CD14-positive monocyte (primary cell): ENCODE results near the gene ZNF124. TPM values are rescaled to one million over a fixed set of nuclear protein-coding genes. Genes with fewer than 3 reads are reported as not detected.

Experiments used
- DNase-seq, 3 donors: peaks; one replicate each; pipeline ENCODE4 v3.0.0-alpha.2; 2011 to 2022
- H2AFZ ChIP-seq: 2 replicates; pipeline ENCODE4 v1.6.0; 2012; ENCODE audit warnings: mild to moderate bottlenecking, low read depth, low read length, inconsistent platforms; ENCODE audit not compliant: insufficient read depth, poor library complexity, severe bottlenecking
- H3K27ac ChIP-seq, 2 donors: 1 replicate in 1 of 2; 2 replicates in 1 of 2; pipeline ENCODE4 v1.5.1; 2012 to 2013; ENCODE audit warnings: low read length in 2 of 2, control low read depth in 1 of 2, inconsistent platforms in 1 of 2, low read depth in 1 of 2, mild to moderate bottlenecking in 1 of 2
- H3K27me3 ChIP-seq, 2 donors: one replicate each; pipeline versions ENCODE4 v1.6.0 to v1.6.1; 2011 to 2013; ENCODE audit warnings: low read length in 2 of 2; ENCODE audit not compliant: control insufficient read depth in 2 of 2, insufficient read depth in 2 of 2
- H3K36me3 ChIP-seq, 2 donors: replicated peaks in 1 of 2; 1 replicate in 1 of 2; 2 replicates in 1 of 2; pipeline versions ENCODE4 v1.5.1 to v1.6.1; 2012 to 2013; ENCODE audit warnings: low read length in 2 of 2, control low read depth in 1 of 2, inconsistent platforms in 1 of 2, mild to moderate bottlenecking in 1 of 2; ENCODE audit not compliant: insufficient read depth in 2 of 2, control insufficient read depth in 1 of 2
- H3K4me1 ChIP-seq, 2 donors: 1 replicate in 1 of 2; 2 replicates in 1 of 2; pipeline versions ENCODE4 v1.5.1 to v1.6.1; 2012 to 2013; ENCODE audit warnings: low read length in 2 of 2, control low read depth in 1 of 2, inconsistent platforms in 1 of 2, mild to moderate bottlenecking in 1 of 2, moderate library complexity in 1 of 2; ENCODE audit not compliant: insufficient read depth in 2 of 2, control insufficient read depth in 1 of 2
- H3K4me2 ChIP-seq: replicated peaks from 2 replicates; pipeline ENCODE3; 2012; ENCODE audit warnings: low read length, moderate library complexity, mild to moderate bottlenecking; ENCODE audit not compliant: poor library complexity, severe bottlenecking; ENCODE audit errors: extremely low read depth
- H3K4me3 ChIP-seq, 3 experiments: fragments of 200-600 bp in 1 of 3; sonication (generic) in 1 of 3; replicated peaks in 1 of 3; 1 replicate in 2 of 3; 2 replicates in 1 of 3; pipeline ENCODE4 v1.5.1; 2011 to 2013; ENCODE audit warnings: low read length in 3 of 3, mild to moderate bottlenecking in 3 of 3, control low read depth in 2 of 3, low read depth in 2 of 3, inconsistent platforms in 1 of 3, moderate library complexity in 1 of 3
- H3K79me2 ChIP-seq: 2 replicates; pipeline ENCODE4 v1.6.0; 2012; ENCODE audit warnings: mild to moderate bottlenecking, control low read depth, inconsistent platforms, low read length, moderate library complexity; ENCODE audit not compliant: insufficient read depth
- H3K9ac ChIP-seq: 2 replicates; pipeline ENCODE4 v1.6.0; 2017; ENCODE audit warnings: low read length, mild to moderate bottlenecking; ENCODE audit not compliant: insufficient read depth, poor library complexity, severe bottlenecking
- H3K9me3 ChIP-seq, 2 donors: replicated peaks in 1 of 2; 1 replicate in 1 of 2; 2 replicates in 1 of 2; pipeline versions ENCODE4 v1.5.1 to v1.6.1; 2012 to 2013; ENCODE audit warnings: low read length in 2 of 2, control low read depth in 1 of 2; ENCODE audit not compliant: control insufficient read depth in 1 of 2, insufficient read depth in 1 of 2
- H4K20me1 ChIP-seq: 2 replicates; pipeline ENCODE4 v1.6.0; 2012; ENCODE audit warnings: mild to moderate bottlenecking, low read length, control low read depth, moderate library complexity; ENCODE audit not compliant: insufficient read depth
- H3K27ac Mint-ChIP-seq, 7 donors: one replicate each; pipeline ENCODE4 v1.8.0; 2020; ENCODE audit warnings: mild to moderate bottlenecking in 7 of 7, mixed read lengths in 7 of 7, moderate library complexity in 6 of 7, inconsistent platforms in 2 of 7
- H3K27me3 Mint-ChIP-seq, 3 donors: one replicate each; pipeline ENCODE4 v1.8.0; 2021 to 2022; ENCODE audit warnings: low read depth in 3 of 3, mild to moderate bottlenecking in 3 of 3, mixed read lengths in 3 of 3, moderate library complexity in 3 of 3, inconsistent platforms in 1 of 3
- H3K36me3 Mint-ChIP-seq, 2 donors: one replicate each; pipeline ENCODE4 v1.8.0; 2020; ENCODE audit warnings: mixed read lengths in 2 of 2, inconsistent platforms in 1 of 2, mild to moderate bottlenecking in 1 of 2
- H3K4me1 Mint-ChIP-seq: one replicate; pipeline ENCODE4 v1.8.0; 2020; ENCODE audit warnings: mild to moderate bottlenecking, mixed read lengths
- H3K4me3 Mint-ChIP-seq, 2 donors: one replicate each; pipeline ENCODE4 v1.8.0; 2020; ENCODE audit warnings: mild to moderate bottlenecking in 2 of 2, mixed read lengths in 2 of 2, moderate library complexity in 1 of 2
- H3K9me3 Mint-ChIP-seq, 7 donors: one replicate each; pipeline ENCODE4 v1.8.0; 2020 to 2022; ENCODE audit warnings: mixed read lengths in 7 of 7, mild to moderate bottlenecking in 6 of 7, moderate library complexity in 6 of 7, inconsistent platforms in 2 of 7
- WGBS: methylation state at CpG from one replicate; pipeline ENCODE4 v1.1.5; 2013; ENCODE audit warnings: missing lambda C conversion rate; ENCODE audit not compliant: insufficient coverage; 5-methylcytosine and 5-hydroxymethylcytosine counted together
- intact Hi-C, 2 donors: fragments of 100-400 bp; cut with micrococcal nuclease; formaldehyde crosslinking; loops; one replicate each; pipeline versions ENCODE4 v1.15.0 to v1.15.1; 2023
- polyA plus RNA-seq, 3 donors: library from polyadenylated mRNA; depleted of rRNA in 1 of 3; unstranded in 2 of 3; stranded (reverse) in 1 of 3; fragments of 300-500 nt in 2 of 3; fragments of >200 nt in 1 of 3; fragmentation: Illumina TruSeq in 2 of 3; gene quantifications; 1 replicate in 2 of 3; 2 replicates in 1 of 3; pipeline ENCODE4 v1.2.3, GENCODE V29; 2012 to 2021
- TF ChIP-seq, protein P1 (sequence below): fragments of 200-600 bp; IDR thresholded peaks from one replicate; pipeline ENCODE4 v1.8.0; 2022; ENCODE audit warnings: antibody characterized with exemption, mild to moderate bottlenecking

The ZNF124 gene
- polyA plus RNA-seq, 3 donors: 2.6 to 5.5 (median 5.2) TPM

DNA sequence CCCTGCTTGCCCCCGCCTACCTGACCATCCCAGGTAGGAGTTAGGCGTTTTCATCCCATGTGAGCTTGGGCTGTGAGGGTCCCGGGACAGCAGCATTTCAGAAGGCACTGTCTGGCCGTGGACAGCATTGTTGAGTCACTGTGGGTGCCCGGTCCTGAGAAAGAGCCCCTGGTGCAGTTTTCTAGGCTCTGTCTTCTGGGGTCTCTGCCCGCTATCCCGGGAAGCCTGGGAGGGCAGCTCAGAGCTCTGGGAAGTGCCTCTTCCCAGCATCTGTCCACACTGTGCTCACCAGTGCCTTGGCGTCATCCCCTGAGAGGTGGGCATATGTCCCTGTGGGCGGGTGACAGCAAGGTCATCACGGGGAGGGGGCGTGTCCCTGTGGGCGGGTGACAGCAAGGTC is 56.3 kb downstream of the ZNF124 start:
- Histone ChIP-seq H3K27me3 (peaks cover 17 to 34% of the 10 kb centered on the region in 2 donors), H2AFZ (no peak overlapping the region), H3K9me3 (peaks cover 4 to 10% of the 10 kb centered on the region in 2 donors), H3K9ac (no peak overlapping the region), H3K79me2 (no peaks in the 10 kb centered on the region), H3K4me1 (peaks cover 12 to 18% of the 10 kb centered on the region in 2 donors), H3K4me3 (no peak overlapping the region), H3K36me3 (no peaks in the 10 kb centered on the region), H3K4me2 (no peak overlapping the region), H4K20me1 (no peaks in the 10 kb centered on the region), H3K27ac (no peak overlapping the region)
- peaks cover 30 to 41% (median 37%) of the 10 kb centered on the region in 3 donors for H3K27me3 Mint-ChIP-seq
- H3K4me1 Mint-ChIP-seq: peaks cover 9% of the 10 kb centered on the region
- 90% methylated on average over 7 of the region's 12 CpGs for WGBS
- H3K4me3 Mint-ChIP-seq: no peak overlapping the region
- DNase-seq: no peak
- intact Hi-C loops: no loop called here
- H3K36me3 Mint-ChIP-seq: peaks cover 4% of the 10 kb centered on the region in 2 donors
- H3K9me3 Mint-ChIP-seq: peaks cover 0 to 19% (median 9%) of the 10 kb centered on the region in 7 donors
- TF ChIP-seq, protein P1, sequence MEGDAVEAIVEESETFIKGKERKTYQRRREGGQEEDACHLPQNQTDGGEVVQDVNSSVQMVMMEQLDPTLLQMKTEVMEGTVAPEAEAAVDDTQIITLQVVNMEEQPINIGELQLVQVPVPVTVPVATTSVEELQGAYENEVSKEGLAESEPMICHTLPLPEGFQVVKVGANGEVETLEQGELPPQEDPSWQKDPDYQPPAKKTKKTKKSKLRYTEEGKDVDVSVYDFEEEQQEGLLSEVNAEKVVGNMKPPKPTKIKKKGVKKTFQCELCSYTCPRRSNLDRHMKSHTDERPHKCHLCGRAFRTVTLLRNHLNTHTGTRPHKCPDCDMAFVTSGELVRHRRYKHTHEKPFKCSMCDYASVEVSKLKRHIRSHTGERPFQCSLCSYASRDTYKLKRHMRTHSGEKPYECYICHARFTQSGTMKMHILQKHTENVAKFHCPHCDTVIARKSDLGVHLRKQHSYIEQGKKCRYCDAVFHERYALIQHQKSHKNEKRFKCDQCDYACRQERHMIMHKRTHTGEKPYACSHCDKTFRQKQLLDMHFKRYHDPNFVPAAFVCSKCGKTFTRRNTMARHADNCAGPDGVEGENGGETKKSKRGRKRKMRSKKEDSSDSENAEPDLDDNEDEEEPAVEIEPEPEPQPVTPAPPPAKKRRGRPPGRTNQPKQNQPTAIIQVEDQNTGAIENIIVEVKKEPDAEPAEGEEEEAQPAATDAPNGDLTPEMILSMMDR: no peak
- H3K27ac Mint-ChIP-seq: no peak overlapping the region

DNA sequence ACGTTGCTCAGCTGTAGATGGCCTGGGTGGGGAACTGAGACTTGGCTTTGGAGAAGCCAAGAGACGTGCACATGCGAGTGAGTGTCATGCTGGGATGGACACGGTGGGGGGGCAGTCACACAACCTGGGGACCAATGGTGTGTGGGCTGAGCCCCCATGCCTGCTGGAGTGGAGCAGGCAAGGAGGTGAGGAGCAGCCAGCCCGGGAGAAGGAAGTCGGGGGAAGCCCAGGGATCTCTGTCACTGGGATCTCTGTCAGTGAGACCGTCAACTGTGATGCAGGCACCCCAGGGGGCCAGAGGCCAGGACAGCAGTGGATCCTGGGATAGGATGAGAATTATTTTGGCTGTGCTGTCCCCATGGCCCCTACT is 56.7 kb downstream of the ZNF124 start:
- H3K27ac ChIP-seq: no peak overlapping the region
- H3K27ac Mint-ChIP-seq: no peak overlapping the region

More for the DNA sequence above, 56.7 kb downstream of the ZNF124 start:
- intact Hi-C loops: no loop called here
- Histone ChIP-seq H3K9ac (no peak overlapping the region), H3K9me3 (peaks cover 4 to 13% of the 10 kb centered on the region in 2 donors), H3K4me1 (peaks cover 12 to 18% of the 10 kb centered on the region in 2 donors), H2AFZ (no peak overlapping the region), H4K20me1 (no peaks in the 10 kb centered on the region), H3K79me2 (no peaks in the 10 kb centered on the region), H3K4me2 (no peak overlapping the region), H3K4me3 (no peak overlapping the region), H3K27me3 (peaks cover 18 to 38% of the 10 kb centered on the region in 2 donors), H3K36me3 (no peaks in the 10 kb centered on the region)
- Mint-ChIP-seq H3K9me3 (peaks cover 0 to 20% (median 11%) of the 10 kb centered on the region in 7 donors), H3K4me1 (peaks cover 10% of the 10 kb centered on the region), H3K4me3 (no peak overlapping the region), H3K36me3 (peaks cover 4 to 5% of the 10 kb centered on the region in 2 donors), H3K27me3 (peaks cover 34 to 45% (median 42%) of the 10 kb centered on the region in 3 donors)
- WGBS: 65% methylated on average over 6 of the region's 7 CpGs
- no peak for DNase-seq
- TF ChIP-seq, protein P1: no peak
